ENCODE data around the gene TTLL11. TPM values are rescaled to one million over a fixed set of nuclear protein-coding genes. Genes with fewer than 3 reads are reported as not detected.

Gene TTLL11
- total and polyA plus RNA-seq, 2 experiments from 2014 or later, result 0.57 to 1.4 TPM

DNA sequence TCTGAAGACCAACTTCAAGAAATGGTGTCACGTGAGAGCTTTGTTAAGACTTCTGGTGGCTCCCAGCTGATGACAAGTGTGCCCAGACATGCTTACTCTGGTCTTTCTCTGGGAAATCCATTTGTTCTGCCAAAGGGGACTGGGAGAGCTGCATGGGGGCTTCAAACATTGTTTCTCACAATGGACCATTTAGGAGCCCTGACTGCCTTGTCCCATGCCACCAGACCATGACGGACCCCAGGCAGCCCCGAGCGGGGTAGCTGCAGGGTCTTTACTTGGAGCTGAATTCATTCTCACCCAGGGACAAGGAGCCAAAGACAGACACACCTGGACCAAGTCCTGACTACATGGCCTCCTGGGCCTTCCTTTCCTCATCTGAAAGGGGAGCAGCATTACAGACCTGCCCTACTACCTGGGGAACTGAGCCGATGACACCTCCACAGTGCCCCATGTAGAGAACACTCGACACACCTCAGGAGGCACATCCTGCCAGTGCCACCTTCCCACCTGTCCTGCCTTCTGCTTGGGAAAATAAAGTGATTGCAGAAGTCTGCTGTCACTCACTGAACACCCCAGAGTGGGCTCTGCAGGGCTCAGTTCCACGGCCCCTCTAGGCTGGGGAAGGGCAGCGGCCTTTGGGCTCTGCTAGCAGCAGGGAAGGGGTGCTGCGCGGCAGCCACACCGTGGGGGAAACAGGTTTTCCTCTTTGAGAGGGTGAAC is 272.7 kb downstream of the TTLL11 start:
- Histone ChIP-seq H3K4me1 (ENCODE audit: insufficient read depth) (peaks cover 26% of the 10 kb centered on the region), H3K4me3 (no peak overlapping the region), H3K4me2 (peak overlapping the region; percentile 53; the same call in 1 of the 2 replicates), H3K27me3 (ENCODE audit: insufficient read depth) (no peaks in the 10 kb centered on the region; the same call in 1 of the 2 replicates), H2AFZ (peak overlapping the region; percentile 79), H3K79me2 (replicated peaks; ENCODE audit: insufficient read depth) (no peaks in the 10 kb centered on the region), H3K27ac (ENCODE audit: low read depth) (no peak overlapping the region), H4K20me1 (replicated peaks; ENCODE audit: insufficient read depth) (no peaks in the 10 kb centered on the region), H3F3A (replicated peaks; ENCODE audit: low read depth) (peaks cover 17% of the 10 kb centered on the region; the same call in 1 of the 2 replicates), H3K36me3 (ENCODE audit: insufficient read depth) (no peaks in the 10 kb centered on the region), H3K9me2 (ENCODE audit: insufficient read depth) (no peaks in the 10 kb centered on the region)
- Mint-ChIP-seq H3K27ac (no peak overlapping the region), H3K27me3 (ENCODE audit: insufficient read depth, low read depth, poor library complexity) (peaks cover 31% of the 10 kb centered on the region), H3K4me3 (no peak overlapping the region), H3K36me3 (ENCODE audit: low read depth) (no peaks in the 10 kb centered on the region), H3K4me1 (peaks cover 54% of the 10 kb centered on the region), H3K9me3 (no peaks in the 10 kb centered on the region)
- DNase-seq (ENCODE audit: low spot score), result no peak
- ATAC-seq, result no peak
- TF ChIP-seq NANOG (IDR thresholded peaks at IDR 0.05; ENCODE audit: borderline replicate concordance) (no peak), JUNB (IDR thresholded peaks at IDR 0.05; ENCODE audit: unreplicated experiment) (no peak)

DNA sequence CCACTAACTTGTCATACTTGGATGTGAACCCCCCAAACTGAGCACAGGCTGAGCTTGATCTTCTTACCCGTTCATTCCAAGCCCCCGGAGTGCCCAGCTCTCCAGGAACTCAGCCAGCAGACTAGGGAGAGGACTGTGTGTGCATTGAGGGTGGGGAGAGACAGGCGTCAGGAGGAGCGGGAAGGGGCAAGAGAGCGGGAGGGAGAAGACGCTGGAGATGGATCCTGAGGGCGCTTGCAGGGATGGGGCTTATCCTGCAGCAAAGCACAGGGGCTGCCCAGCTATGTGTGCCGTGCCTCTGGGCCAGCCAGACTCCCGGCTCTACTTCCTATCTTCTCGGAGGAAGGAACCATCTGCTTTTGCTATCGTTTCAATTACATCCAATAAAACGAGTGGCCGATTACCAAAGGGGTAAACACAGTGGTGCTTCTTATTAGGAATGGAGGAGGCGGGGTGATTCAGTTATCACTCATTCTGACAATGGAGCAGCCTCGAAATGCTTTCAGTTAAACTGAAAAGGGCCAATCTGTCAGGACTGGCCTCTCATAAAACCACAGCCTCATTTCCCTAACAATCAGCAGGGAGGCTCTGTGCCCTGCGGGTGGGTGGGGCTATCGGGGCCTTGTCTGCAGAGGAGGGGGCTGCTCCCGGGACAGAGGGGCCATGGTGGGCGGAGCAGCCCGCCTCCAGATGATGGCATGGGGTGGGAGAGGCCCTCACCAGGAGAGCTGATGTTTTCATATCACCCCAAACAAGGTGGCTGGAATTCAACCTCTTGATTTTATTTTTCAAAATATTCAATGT is 273.5 kb downstream of the TTLL11 start:
- no peak overlapping the region for H3K27ac ChIP-seq (ENCODE audit: low read depth)
- DNase-seq (ENCODE audit: low spot score) (peak; percentile 62), ATAC-seq (peak; percentile 58)
- H3K27me3 Mint-ChIP-seq (ENCODE audit: insufficient read depth, low read depth, poor library complexity), result peaks cover 31% of the 10 kb centered on the region
- H3K9me2 ChIP-seq (ENCODE audit: insufficient read depth), result no peaks in the 10 kb centered on the region
- no peaks in the 10 kb centered on the region; the same call in 1 of the 2 replicates for H3K27me3 ChIP-seq (ENCODE audit: insufficient read depth)
- H3K4me3 Mint-ChIP-seq, result peak overlapping the region; percentile 38
- peak overlapping the region; percentile 79 for H2AFZ ChIP-seq
- 0 out of 2 replicates have a peak, but pooled peaks cover 16% of the 10 kb centered on the region for H3F3A ChIP-seq (replicated peaks; ENCODE audit: low read depth)
- H3K4me1 Mint-ChIP-seq, result peaks cover 55% of the 10 kb centered on the region
- peak overlapping the region; percentile 38 for H3K4me3 ChIP-seq
- no peaks in the 10 kb centered on the region for H3K9me3 Mint-ChIP-seq
- no peaks in the 10 kb centered on the region for H3K36me3 Mint-ChIP-seq (ENCODE audit: low read depth)
- no peak overlapping the region for H3K27ac Mint-ChIP-seq
- H3K36me3 ChIP-seq (ENCODE audit: insufficient read depth), result no peaks in the 10 kb centered on the region
- H3K4me1 ChIP-seq (ENCODE audit: insufficient read depth), result peaks cover 20% of the 10 kb centered on the region
- H3K79me2 ChIP-seq (replicated peaks; ENCODE audit: insufficient read depth), result no peaks in the 10 kb centered on the region
- peak overlapping the region; percentile 53 for H3K4me2 ChIP-seq
- no peaks in the 10 kb centered on the region for H4K20me1 ChIP-seq (replicated peaks; ENCODE audit: insufficient read depth)
- TF ChIP-seq, protein P1, sequence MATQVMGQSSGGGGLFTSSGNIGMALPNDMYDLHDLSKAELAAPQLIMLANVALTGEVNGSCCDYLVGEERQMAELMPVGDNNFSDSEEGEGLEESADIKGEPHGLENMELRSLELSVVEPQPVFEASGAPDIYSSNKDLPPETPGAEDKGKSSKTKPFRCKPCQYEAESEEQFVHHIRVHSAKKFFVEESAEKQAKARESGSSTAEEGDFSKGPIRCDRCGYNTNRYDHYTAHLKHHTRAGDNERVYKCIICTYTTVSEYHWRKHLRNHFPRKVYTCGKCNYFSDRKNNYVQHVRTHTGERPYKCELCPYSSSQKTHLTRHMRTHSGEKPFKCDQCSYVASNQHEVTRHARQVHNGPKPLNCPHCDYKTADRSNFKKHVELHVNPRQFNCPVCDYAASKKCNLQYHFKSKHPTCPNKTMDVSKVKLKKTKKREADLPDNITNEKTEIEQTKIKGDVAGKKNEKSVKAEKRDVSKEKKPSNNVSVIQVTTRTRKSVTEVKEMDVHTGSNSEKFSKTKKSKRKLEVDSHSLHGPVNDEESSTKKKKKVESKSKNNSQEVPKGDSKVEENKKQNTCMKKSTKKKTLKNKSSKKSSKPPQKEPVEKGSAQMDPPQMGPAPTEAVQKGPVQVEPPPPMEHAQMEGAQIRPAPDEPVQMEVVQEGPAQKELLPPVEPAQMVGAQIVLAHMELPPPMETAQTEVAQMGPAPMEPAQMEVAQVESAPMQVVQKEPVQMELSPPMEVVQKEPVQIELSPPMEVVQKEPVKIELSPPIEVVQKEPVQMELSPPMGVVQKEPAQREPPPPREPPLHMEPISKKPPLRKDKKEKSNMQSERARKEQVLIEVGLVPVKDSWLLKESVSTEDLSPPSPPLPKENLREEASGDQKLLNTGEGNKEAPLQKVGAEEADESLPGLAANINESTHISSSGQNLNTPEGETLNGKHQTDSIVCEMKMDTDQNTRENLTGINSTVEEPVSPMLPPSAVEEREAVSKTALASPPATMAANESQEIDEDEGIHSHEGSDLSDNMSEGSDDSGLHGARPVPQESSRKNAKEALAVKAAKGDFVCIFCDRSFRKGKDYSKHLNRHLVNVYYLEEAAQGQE (IDR thresholded peaks at IDR 0.05; ENCODE audit: unreplicated experiment), result no peak
- TF ChIP-seq, protein P2, sequence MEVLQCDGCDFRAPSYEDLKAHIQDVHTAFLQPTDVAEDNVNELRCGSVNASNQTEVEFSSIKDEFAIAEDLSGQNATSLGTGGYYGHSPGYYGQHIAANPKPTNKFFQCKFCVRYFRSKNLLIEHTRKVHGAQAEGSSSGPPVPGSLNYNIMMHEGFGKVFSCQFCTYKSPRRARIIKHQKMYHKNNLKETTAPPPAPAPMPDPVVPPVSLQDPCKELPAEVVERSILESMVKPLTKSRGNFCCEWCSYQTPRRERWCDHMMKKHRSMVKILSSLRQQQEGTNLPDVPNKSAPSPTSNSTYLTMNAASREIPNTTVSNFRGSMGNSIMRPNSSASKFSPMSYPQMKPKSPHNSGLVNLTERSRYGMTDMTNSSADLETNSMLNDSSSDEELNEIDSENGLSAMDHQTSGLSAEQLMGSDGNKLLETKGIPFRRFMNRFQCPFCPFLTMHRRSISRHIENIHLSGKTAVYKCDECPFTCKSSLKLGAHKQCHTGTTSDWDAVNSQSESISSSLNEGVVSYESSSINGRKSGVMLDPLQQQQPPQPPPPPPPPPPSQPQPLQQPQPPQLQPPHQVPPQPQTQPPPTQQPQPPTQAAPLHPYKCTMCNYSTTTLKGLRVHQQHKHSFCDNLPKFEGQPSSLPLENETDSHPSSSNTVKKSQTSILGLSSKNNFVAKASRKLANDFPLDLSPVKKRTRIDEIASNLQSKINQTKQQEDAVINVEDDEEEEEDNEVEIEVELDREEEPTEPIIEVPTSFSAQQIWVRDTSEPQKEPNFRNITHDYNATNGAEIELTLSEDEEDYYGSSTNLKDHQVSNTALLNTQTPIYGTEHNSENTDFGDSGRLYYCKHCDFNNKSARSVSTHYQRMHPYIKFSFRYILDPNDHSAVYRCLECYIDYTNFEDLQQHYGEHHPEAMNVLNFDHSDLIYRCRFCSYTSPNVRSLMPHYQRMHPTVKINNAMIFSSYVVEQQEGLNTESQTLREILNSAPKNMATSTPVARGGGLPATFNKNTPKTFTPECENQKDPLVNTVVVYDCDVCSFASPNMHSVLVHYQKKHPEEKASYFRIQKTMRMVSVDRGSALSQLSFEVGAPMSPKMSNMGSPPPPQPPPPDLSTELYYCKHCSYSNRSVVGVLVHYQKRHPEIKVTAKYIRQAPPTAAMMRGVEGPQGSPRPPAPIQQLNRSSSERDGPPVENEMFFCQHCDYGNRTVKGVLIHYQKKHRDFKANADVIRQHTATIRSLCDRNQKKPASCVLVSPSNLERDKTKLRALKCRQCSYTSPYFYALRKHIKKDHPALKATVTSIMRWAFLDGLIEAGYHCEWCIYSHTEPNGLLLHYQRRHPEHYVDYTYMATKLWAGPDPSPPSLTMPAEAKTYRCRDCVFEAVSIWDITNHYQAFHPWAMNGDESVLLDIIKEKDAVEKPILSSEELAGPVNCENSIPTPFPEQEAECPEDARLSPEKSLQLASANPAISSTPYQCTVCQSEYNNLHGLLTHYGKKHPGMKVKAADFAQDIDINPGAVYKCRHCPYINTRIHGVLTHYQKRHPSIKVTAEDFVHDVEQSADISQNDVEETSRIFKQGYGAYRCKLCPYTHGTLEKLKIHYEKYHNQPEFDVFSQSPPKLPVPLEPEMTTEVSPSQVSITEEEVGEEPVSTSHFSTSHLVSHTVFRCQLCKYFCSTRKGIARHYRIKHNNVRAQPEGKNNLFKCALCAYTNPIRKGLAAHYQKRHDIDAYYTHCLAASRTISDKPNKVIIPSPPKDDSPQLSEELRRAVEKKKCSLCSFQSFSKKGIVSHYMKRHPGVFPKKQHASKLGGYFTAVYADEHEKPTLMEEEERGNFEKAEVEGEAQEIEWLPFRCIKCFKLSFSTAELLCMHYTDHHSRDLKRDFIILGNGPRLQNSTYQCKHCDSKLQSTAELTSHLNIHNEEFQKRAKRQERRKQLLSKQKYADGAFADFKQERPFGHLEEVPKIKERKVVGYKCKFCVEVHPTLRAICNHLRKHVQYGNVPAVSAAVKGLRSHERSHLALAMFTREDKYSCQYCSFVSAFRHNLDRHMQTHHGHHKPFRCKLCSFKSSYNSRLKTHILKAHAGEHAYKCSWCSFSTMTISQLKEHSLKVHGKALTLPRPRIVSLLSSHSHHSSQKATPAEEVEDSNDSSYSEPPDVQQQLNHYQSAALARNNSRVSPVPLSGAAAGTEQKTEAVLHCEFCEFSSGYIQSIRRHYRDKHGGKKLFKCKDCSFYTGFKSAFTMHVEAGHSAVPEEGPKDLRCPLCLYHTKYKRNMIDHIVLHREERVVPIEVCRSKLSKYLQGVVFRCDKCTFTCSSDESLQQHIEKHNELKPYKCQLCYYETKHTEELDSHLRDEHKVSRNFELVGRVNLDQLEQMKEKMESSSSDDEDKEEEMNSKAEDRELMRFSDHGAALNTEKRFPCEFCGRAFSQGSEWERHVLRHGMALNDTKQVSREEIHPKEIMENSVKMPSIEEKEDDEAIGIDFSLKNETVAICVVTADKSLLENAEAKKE (CRISPR knock-in tag; IDR thresholded peaks at IDR 0.05), result no peak
- TF ChIP-seq, protein P3, sequence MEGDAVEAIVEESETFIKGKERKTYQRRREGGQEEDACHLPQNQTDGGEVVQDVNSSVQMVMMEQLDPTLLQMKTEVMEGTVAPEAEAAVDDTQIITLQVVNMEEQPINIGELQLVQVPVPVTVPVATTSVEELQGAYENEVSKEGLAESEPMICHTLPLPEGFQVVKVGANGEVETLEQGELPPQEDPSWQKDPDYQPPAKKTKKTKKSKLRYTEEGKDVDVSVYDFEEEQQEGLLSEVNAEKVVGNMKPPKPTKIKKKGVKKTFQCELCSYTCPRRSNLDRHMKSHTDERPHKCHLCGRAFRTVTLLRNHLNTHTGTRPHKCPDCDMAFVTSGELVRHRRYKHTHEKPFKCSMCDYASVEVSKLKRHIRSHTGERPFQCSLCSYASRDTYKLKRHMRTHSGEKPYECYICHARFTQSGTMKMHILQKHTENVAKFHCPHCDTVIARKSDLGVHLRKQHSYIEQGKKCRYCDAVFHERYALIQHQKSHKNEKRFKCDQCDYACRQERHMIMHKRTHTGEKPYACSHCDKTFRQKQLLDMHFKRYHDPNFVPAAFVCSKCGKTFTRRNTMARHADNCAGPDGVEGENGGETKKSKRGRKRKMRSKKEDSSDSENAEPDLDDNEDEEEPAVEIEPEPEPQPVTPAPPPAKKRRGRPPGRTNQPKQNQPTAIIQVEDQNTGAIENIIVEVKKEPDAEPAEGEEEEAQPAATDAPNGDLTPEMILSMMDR (conservative IDR thresholded peaks at IDR 0.05; ENCODE audit: low read depth in 2 of 2), result no peak
- TF ChIP-seq, protein P4, sequence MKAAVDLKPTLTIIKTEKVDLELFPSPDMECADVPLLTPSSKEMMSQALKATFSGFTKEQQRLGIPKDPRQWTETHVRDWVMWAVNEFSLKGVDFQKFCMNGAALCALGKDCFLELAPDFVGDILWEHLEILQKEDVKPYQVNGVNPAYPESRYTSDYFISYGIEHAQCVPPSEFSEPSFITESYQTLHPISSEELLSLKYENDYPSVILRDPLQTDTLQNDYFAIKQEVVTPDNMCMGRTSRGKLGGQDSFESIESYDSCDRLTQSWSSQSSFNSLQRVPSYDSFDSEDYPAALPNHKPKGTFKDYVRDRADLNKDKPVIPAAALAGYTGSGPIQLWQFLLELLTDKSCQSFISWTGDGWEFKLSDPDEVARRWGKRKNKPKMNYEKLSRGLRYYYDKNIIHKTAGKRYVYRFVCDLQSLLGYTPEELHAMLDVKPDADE (IDR thresholded peaks at IDR 0.05), result no peak
